Bronchial epithelial cell (primary cell): ENCODE measurements around the gene GRID2. TPM values are rescaled to one million over a fixed set of nuclear protein-coding genes. Genes with fewer than 3 reads are reported as not detected.
A peak's percentile ranks its signal among the peaks of the same experiment; 100 is the strongest.

ENCODE experiments used
- DNase-seq: peaks from one replicate; pipeline ENCODE4 v3.0.0-alpha.2; 2010; ENCODE audit warnings: low read depth
- FAIRE-seq: peaks from 2 replicates; lab custom pipeline; 2011; peaks lifted over from hg19 to GRCh38; lab: Jason Lieb, UNC
- H3K27me3 ChIP-seq: 2 replicates; pipeline ENCODE4 v1.5.1; 2011; ENCODE audit warnings: low read length; ENCODE audit not compliant: control insufficient read depth, insufficient read depth
- H3K36me3 ChIP-seq: 2 replicates; pipeline ENCODE4 v1.5.1; 2011; ENCODE audit warnings: low read length; ENCODE audit not compliant: control insufficient read depth, insufficient read depth
- H3K4me3 ChIP-seq: 2 replicates; pipeline ENCODE4 v1.5.1; 2011; ENCODE audit warnings: mild to moderate bottlenecking, low read depth, low read length, control low read depth
- total RNA-seq: library from RNA; depleted of rRNA; stranded (reverse); fragments of >200 nt; gene quantifications from 2 replicates; pipeline ENCODE4 v1.2.1, GENCODE V29; 2014
- TF ChIP-seq, protein P1 (sequence below): IDR thresholded peaks from 2 replicates; pipeline ENCODE4 v1.5.1; 2011; ENCODE audit warnings: mild to moderate bottlenecking, moderate library complexity, low read length, control low read depth, inconsistent platforms; ENCODE audit not compliant: insufficient read depth, severe bottlenecking

Gene GRID2
- total RNA-seq, 1 donor from 2014 or later: not detected

DNA sequence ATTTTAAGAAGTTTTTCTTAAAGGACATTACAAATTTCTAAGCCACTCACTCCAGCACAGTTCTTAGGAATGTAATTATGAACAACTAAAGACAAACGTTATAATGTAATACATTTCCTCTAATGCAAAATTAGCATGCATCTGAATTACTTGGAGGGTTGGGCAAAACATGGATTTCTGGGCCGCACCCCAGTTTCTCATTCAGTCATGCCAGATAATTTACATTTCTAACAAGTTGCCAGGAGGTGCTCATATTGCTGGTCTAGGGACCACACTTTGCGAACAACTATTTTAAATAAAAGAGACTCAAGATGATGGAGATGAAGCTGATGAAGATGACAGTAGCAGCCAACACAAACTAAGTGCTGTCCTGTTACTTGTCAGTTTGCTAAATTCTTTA lies 840.1 kb downstream of the GRID2 start:
- no peaks in the 10 kb centered on the region for H3K27me3 ChIP-seq
- DNase-seq (no peak), FAIRE-seq (no peak)
- H3K36me3 ChIP-seq: no peaks in the 10 kb centered on the region
- TF ChIP-seq, protein P1, sequence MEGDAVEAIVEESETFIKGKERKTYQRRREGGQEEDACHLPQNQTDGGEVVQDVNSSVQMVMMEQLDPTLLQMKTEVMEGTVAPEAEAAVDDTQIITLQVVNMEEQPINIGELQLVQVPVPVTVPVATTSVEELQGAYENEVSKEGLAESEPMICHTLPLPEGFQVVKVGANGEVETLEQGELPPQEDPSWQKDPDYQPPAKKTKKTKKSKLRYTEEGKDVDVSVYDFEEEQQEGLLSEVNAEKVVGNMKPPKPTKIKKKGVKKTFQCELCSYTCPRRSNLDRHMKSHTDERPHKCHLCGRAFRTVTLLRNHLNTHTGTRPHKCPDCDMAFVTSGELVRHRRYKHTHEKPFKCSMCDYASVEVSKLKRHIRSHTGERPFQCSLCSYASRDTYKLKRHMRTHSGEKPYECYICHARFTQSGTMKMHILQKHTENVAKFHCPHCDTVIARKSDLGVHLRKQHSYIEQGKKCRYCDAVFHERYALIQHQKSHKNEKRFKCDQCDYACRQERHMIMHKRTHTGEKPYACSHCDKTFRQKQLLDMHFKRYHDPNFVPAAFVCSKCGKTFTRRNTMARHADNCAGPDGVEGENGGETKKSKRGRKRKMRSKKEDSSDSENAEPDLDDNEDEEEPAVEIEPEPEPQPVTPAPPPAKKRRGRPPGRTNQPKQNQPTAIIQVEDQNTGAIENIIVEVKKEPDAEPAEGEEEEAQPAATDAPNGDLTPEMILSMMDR: no peak
- no peak overlapping the region for H3K4me3 ChIP-seq

DNA sequence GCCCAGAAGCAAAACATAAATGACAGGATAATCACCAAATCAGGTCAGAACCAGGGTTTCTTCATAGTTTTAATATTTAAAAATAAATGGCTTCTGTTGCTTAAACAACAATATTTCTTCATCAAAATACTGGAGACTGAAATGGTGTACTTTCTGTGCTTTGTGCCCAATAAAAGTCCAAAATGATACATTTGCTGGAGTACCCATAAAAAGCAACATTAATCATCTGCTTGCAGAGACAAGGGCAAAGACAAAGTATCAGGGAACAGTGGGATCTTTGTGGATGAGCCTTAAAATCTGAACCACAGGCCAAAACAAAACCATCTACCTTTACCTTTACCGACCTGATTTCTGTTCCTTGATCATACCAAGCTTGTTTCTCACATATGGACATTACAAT lies 840.9 kb downstream of the GRID2 start:
- Histone ChIP-seq H3K36me3 (no peaks in the 10 kb centered on the region), H3K27me3 (no peaks in the 10 kb centered on the region), H3K4me3 (no peak overlapping the region)
- TF ChIP-seq, protein P1: no peak
- no peak for FAIRE-seq
- DNase-seq: no peak

DNA sequence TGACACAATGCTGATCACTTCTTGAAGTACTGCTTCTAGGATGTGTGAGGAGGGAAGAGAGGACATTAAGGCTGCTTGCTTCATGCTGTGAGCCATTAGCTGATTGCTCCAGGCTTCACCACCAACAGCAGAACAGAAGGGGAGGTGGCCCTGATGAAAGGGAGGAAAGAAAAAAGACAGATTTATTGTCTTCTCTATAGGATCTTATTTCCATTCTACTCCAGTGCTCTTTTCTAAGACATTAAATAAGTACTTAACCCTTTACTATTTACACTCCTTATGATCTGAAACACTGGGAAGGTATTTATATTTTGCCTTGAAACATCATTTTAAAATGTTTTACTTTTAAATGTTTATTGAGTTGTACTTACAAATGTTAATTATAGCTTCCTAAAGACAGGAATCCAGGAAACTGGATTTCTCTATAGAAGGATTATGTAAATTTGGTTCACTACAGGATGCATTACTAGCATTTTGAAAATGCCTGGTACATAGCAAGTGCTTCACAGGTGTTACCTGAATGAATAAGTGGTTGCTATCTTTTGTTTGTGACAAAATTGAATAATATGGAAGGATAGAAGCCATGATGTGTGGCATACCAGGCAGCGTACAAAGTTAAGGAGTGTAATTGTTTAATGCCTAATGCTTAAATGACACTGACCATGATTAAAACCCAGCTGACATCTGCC lies 843.9 kb downstream of the GRID2 start:
- H3K27me3 ChIP-seq: no peaks in the 10 kb centered on the region
- no peak overlapping the region for H3K4me3 ChIP-seq
- FAIRE-seq (no peak), DNase-seq (no peak)
- no peaks in the 10 kb centered on the region for H3K36me3 ChIP-seq
- TF ChIP-seq, protein P1: no peak

DNA sequence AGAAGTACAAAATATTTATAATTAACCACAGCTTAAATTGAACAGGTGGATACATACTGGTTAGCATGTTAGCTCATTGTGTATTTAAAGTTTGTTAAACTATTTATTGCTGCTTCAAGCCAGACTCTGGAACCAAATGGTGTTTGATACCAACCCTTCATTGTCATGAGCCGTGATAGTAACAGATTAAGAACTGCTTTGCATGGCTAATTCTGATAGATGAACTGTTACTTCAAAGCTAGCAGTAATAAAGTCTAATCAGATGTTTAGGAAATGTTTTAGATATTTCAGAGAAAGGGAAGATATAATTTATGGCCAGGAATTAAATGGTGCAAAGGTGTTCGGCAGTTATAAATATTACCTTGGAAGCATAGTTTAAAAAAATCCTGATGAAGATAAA lies 848.7 kb downstream of the GRID2 start:
- H3K4me3 ChIP-seq: no peak overlapping the region
- FAIRE-seq (no peak), DNase-seq (no peak)
- TF ChIP-seq, protein P1: no peak
- H3K36me3 ChIP-seq: no peaks in the 10 kb centered on the region
- H3K27me3 ChIP-seq: no peaks in the 10 kb centered on the region

DNA sequence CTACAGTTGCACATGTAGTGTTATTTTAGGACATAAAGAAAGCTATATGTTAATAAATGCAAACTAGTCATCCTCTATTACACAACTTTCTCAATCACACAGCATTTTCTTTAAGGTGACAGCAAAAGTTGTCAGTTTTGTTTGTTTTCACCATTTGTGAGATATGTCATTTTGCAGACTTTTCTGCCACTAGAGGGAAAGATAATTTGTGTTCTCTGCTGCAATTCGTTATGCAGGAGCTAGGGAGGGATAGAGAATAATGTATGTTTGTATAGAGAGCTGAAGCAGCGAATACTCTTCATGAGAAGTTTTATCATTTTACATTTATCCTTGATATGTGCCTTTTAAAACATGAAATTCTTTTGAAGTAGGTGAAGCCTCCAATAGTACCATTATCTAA lies 854.2 kb downstream of the GRID2 start:
- peak; percentile 13 for DNase-seq
- Histone ChIP-seq H3K36me3 (no peaks in the 10 kb centered on the region), H3K4me3 (no peak overlapping the region), H3K27me3 (no peaks in the 10 kb centered on the region)
- TF ChIP-seq, protein P1: peak; percentile 30
- FAIRE-seq: no peak

DNA sequence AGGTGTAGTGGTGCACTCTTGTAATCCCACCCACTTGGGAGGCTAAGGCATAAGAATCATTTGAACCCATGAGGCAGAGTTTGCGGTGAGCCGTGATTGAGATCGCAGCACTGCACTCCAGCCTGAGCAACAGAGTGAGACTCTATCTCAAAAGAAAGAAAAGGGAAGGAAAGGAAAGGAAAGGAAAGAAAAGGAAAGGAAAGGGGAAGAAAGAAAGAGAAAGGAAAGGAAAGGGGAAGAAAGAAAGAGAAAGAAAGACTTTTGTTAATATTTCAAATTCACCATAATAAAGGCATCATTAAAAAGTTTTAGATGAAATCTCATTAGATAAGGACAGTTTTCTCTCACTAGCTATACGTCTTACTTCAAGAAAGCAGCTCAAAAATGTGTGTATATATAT lies 864.3 kb downstream of the GRID2 start:
- no peak for DNase-seq
- no peak for FAIRE-seq
- H3K27me3 ChIP-seq: no peaks in the 10 kb centered on the region
- TF ChIP-seq, protein P1: no peak
- H3K4me3 ChIP-seq: no peak overlapping the region
- H3K36me3 ChIP-seq: no peaks in the 10 kb centered on the region
